Hepatocyte (in vitro differentiated cells): Measurements from ENCODE around the gene FGFR4. TPM values are rescaled to one million over a fixed set of nuclear protein-coding genes. Genes with fewer than 3 reads are reported as not detected.

ENCODE experiments used
- DNase-seq: peaks from one replicate; pipeline ENCODE4 v3.0.0-alpha.2; 2016; ENCODE audit warnings: low spot score
- H2AFZ ChIP-seq: fragments of 200-600 bp; sonication (generic); 2 replicates; pipeline ENCODE4 v1.6.0; 2016; ENCODE audit warnings: antibody characterized with exemption, mild to moderate bottlenecking
- H3K27ac ChIP-seq: fragments of 200-600 bp; sonication (generic); 2 replicates; pipeline ENCODE4 v1.5.1; 2016; ENCODE audit warnings: mild to moderate bottlenecking
- H3K27me3 ChIP-seq: fragments of 200-600 bp; sonication (generic); 2 replicates; pipeline ENCODE4 v1.6.1; 2016
- H3K36me3 ChIP-seq: fragments of 200-600 bp; sonication (generic); replicated peaks from 2 replicates; pipeline ENCODE4 v1.5.1; 2016; ENCODE audit warnings: low read depth; ENCODE audit not compliant: insufficient read depth
- H3K4me1 ChIP-seq: fragments of 200-600 bp; sonication (generic); 2 replicates; pipeline ENCODE4 v1.5.1; 2016; ENCODE audit warnings: mild to moderate bottlenecking, moderate library complexity; ENCODE audit not compliant: insufficient read depth
- H3K4me2 ChIP-seq: fragments of 200-600 bp; sonication (generic); 2 replicates; pipeline ENCODE4 v1.6.0; 2016
- H3K4me3 ChIP-seq: fragments of 200-600 bp; sonication (generic); 2 replicates; pipeline ENCODE4 v1.5.1; 2016; ENCODE audit warnings: mild to moderate bottlenecking
- H3K79me2 ChIP-seq: fragments of 200-600 bp; sonication (generic); 2 replicates; pipeline ENCODE4 v1.6.0; 2017; ENCODE audit warnings: mild to moderate bottlenecking
- H3K9me2 ChIP-seq: fragments of 200-600 bp; sonication (generic); replicated peaks from 2 replicates; pipeline ENCODE4 v1.6.0; 2017; ENCODE audit warnings: mild to moderate bottlenecking; ENCODE audit not compliant: insufficient read depth
- H3K9me3 ChIP-seq: fragments of 200-600 bp; sonication (generic); 2 replicates; pipeline ENCODE4 v1.5.1; 2016; ENCODE audit warnings: low read depth, mild to moderate bottlenecking
- H4K20me1 ChIP-seq: fragments of 200-600 bp; sonication (generic); 2 replicates; pipeline ENCODE4 v1.6.0; 2016; ENCODE audit warnings: mild to moderate bottlenecking; ENCODE audit not compliant: insufficient read depth, poor library complexity, severe bottlenecking
- EZH2 ChIP-seq: fragments of 200-600 bp; sonication (generic); IDR thresholded peaks from 2 replicates; pipeline ENCODE4 v1.6.1; 2016; ENCODE audit warnings: antibody characterized with exemption, mild to moderate bottlenecking, borderline replicate concordance
- EZH2phosphoT487 ChIP-seq: fragments of 200-600 bp; sonication (generic); IDR thresholded peaks from one replicate; pipeline ENCODE4 v1.6.1; 2018; ENCODE audit warnings: antibody characterized with exemption, mild to moderate bottlenecking, low read depth, moderate library complexity; ENCODE audit not compliant: unreplicated experiment, severe bottlenecking
- WGBS: methylation state at CpG from one replicate; pipeline ENCODE4 v1.1.6; 2016; ENCODE audit warnings: low lambda C conversion rate; ENCODE audit errors: missing lambda C conversion rate; 5-methylcytosine and 5-hydroxymethylcytosine counted together
- polyA plus RNA-seq: library from polyadenylated mRNA; unstranded; fragments of >200 nt; fragmentation: Nextera tagmentation; extraction: Ambion mirVana; gene quantifications from 2 replicates; pipeline ENCODE4 v1.2.1, GENCODE V29; 2016
- total RNA-seq: library from RNA; depleted of rRNA; stranded (reverse); fragments of >200 nt; gene quantifications from 2 replicates; pipeline ENCODE4 v1.2.3, GENCODE V29; 2014
- TF ChIP-seq, protein P1 (sequence below): fragments of 200-600 bp; sonication (generic); IDR thresholded peaks from 2 replicates; pipeline ENCODE4 v1.5.1; 2016; ENCODE audit warnings: antibody characterized with exemption, mild to moderate bottlenecking; ENCODE audit not compliant: poor library complexity

The FGFR4 gene
- 90.2 and 121 TPM in 2 replicates for total RNA-seq
- 75.6 and 94.3 TPM in 2 replicates for polyA plus RNA-seq

GRCh38 chr5:177086654-177087397 is at the start of gene FGFR4:
Gene FGFR4, plus strand, starts transcription at chr5:177086915. Its CDS starts 2,688 bp downstream, at chr5:177089603.
- 2% methylated on average over 23 of the region's 68 CpGs for WGBS
- Histone ChIP-seq H3K4me2 (peak within 1 kb of the TSS; percentile 85), H3K36me3 (no peaks in the 10 kb centered on the region), H3K27ac (peak within 1 kb of the TSS; percentile 97), H3K4me3 (peak within 1 kb of the TSS; percentile 77), H2AFZ (peak within 1 kb of the TSS; percentile 47), H3K79me2 (peaks cover 23% of the 10 kb centered on the region), H4K20me1 (no peaks in the 10 kb centered on the region), H3K9me3 (no peaks in the 10 kb centered on the region), H3K27me3 (no peaks in the 10 kb centered on the region), H3K9me2 (no peaks in the 10 kb centered on the region), H3K4me1 (peaks cover 17% of the 10 kb centered on the region)
- DNase-seq: peak; percentile 95
- TF ChIP-seq EZH2 (no peak), EZH2phosphoT487 (no peak)
- TF ChIP-seq, protein P1, sequence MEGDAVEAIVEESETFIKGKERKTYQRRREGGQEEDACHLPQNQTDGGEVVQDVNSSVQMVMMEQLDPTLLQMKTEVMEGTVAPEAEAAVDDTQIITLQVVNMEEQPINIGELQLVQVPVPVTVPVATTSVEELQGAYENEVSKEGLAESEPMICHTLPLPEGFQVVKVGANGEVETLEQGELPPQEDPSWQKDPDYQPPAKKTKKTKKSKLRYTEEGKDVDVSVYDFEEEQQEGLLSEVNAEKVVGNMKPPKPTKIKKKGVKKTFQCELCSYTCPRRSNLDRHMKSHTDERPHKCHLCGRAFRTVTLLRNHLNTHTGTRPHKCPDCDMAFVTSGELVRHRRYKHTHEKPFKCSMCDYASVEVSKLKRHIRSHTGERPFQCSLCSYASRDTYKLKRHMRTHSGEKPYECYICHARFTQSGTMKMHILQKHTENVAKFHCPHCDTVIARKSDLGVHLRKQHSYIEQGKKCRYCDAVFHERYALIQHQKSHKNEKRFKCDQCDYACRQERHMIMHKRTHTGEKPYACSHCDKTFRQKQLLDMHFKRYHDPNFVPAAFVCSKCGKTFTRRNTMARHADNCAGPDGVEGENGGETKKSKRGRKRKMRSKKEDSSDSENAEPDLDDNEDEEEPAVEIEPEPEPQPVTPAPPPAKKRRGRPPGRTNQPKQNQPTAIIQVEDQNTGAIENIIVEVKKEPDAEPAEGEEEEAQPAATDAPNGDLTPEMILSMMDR: peak; percentile 82

DNA sequence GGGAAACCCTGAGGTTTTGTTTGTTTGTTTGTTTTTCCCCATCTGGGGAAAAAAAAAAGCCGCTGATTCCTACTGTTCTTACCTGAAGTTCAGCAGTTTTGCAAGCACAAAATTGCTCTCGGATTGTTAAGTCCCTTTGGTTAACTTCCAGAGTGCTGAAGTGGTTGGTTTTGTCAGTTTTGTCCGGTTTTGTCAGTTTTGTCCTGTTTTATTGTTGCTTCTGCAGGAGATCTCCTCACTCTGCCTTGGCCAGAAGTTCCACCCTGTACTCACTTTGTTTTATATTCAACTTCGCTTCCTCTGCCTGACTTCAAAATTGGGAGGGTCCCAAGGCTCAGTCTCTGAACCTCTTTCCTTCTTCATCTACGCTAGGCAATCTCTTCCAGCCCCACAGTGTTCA is 49.8 kb upstream of the FGFR4 start:
- H3K79me2 ChIP-seq: peaks cover 63% of the 10 kb centered on the region
- peaks cover 8% of the 10 kb centered on the region for H4K20me1 ChIP-seq
- no peak overlapping the region for H3K27ac ChIP-seq
- no peaks in the 10 kb centered on the region for H3K36me3 ChIP-seq
- H3K9me2 ChIP-seq: no peaks in the 10 kb centered on the region
- H3K4me2 ChIP-seq: no peak overlapping the region
- H2AFZ ChIP-seq: no peak overlapping the region
- no peak for DNase-seq
- no peak for TF ChIP-seq EZH2phosphoT487
- no peak for TF ChIP-seq EZH2
- TF ChIP-seq, protein P1: no peak
- H3K9me3 ChIP-seq: no peaks in the 10 kb centered on the region
- H3K4me1 ChIP-seq: peaks cover 4% of the 10 kb centered on the region
- H3K4me3 ChIP-seq: no peak overlapping the region
- H3K27me3 ChIP-seq: no peaks in the 10 kb centered on the region
- WGBS: 99% methylated on average over 5 of the region's 5 CpGs

GRCh38 chr5:177040814-177041420 is 45.8 kb upstream of the FGFR4 start:
- Histone ChIP-seq H4K20me1 (peaks cover 6% of the 10 kb centered on the region), H2AFZ (no peak overlapping the region), H3K27me3 (no peaks in the 10 kb centered on the region), H3K4me2 (no peak overlapping the region), H3K36me3 (no peaks in the 10 kb centered on the region), H3K27ac (no peak overlapping the region), H3K4me1 (peaks cover 4% of the 10 kb centered on the region), H3K4me3 (no peak overlapping the region), H3K9me3 (no peaks in the 10 kb centered on the region), H3K79me2 (peaks cover 29% of the 10 kb centered on the region), H3K9me2 (no peaks in the 10 kb centered on the region)
- DNase-seq: no peak
- 88% methylated on average over 3 of the region's 3 CpGs for WGBS
- TF ChIP-seq EZH2phosphoT487 (no peak), EZH2 (no peak)
- TF ChIP-seq, protein P1: no peak
